ENCODE measurements around the gene CCDC9.

GRCh38 chr19:47270408-47270807, 14.1 kb downstream of the CCDC9 start:
- TF ChIP-seq CTCF (IDR thresholded peaks at IDR 0.05): no peak
- TF ChIP-seq POLR2AphosphoS5 (IDR thresholded peaks at IDR 0.05): no peak

All from prostate gland (tissue), 2 donors.